Measurements from ENCODE around the gene TMEM45A.

TMEM45A gene

DNA sequence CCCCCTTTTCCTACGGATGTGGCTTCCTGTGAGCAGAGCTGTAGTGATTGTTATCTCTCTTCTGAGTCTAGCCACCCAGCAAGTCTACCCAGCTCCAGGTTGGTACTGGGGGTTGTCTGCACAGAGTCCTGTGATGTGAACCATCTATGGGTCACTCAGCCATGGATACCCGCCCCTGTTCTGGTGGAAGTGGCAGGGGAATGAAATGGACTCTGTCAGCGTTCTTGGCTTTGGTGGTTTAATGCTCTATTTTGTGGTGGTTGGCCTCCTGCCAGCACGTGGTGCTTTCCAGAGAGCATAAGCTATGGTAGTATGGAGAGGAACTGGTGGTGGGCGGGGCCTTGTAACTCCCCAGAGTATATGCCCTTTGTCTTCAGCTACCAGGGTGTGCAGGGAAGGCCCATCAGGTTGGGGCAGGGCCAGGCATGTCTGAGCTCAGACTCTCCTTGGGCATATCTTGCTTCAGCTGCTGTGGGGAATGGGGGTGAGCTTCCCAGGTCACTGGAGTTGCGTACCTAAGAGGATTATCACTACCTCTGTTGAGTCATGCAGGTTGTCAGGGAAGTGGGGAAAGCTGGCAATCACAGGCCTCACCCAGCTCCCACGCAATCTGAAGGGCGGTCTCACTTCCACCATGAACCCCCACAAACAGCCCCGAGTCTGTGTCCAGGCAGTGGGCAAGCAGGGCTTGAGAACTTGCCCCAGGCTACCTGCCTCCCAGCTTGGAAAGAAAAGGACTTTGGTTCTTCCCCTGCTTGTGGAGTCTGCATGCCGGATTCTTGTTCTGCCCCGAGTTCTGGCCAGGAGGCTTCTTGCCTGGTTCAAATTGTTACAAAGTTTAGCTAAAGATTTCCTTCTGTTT is 108.0 kb downstream of the TMEM45A start:
- no peak overlapping the region for H3K4me2 ChIP-seq
- H3K4me1 ChIP-seq (ENCODE audit: low read depth, poor library complexity, severe bottlenecking): no peaks in the 10 kb centered on the region
- TF ChIP-seq, protein P1, sequence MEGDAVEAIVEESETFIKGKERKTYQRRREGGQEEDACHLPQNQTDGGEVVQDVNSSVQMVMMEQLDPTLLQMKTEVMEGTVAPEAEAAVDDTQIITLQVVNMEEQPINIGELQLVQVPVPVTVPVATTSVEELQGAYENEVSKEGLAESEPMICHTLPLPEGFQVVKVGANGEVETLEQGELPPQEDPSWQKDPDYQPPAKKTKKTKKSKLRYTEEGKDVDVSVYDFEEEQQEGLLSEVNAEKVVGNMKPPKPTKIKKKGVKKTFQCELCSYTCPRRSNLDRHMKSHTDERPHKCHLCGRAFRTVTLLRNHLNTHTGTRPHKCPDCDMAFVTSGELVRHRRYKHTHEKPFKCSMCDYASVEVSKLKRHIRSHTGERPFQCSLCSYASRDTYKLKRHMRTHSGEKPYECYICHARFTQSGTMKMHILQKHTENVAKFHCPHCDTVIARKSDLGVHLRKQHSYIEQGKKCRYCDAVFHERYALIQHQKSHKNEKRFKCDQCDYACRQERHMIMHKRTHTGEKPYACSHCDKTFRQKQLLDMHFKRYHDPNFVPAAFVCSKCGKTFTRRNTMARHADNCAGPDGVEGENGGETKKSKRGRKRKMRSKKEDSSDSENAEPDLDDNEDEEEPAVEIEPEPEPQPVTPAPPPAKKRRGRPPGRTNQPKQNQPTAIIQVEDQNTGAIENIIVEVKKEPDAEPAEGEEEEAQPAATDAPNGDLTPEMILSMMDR (conservative IDR thresholded peaks at IDR 0.05; ENCODE audit: low read depth, low read length): no peak
- no peak overlapping the region for H2AFZ ChIP-seq (ENCODE audit: low read depth)
- no peak overlapping the region for H3K9ac ChIP-seq
- H4K20me1 ChIP-seq (ENCODE audit: insufficient read depth): no peaks in the 10 kb centered on the region
- H3K27me3 ChIP-seq (ENCODE audit: insufficient read depth, low read depth): no peaks in the 10 kb centered on the region
- no peak overlapping the region for H3K4me3 ChIP-seq (IDR thresholded peaks at IDR 0.05; ENCODE audit: insufficient read depth, low read depth, low read length)
- H3K27ac ChIP-seq: no peak overlapping the region
- no peaks in the 10 kb centered on the region for H3K36me3 ChIP-seq (ENCODE audit: insufficient read depth)
- no peaks in the 10 kb centered on the region for H3K79me2 ChIP-seq (ENCODE audit: insufficient read depth, low read depth)

GRCh38 chr3:100602506-100603444 is 110.4 kb downstream of the TMEM45A start:
- H2AFZ ChIP-seq (ENCODE audit: low read depth): no peak overlapping the region
- H3K9ac ChIP-seq: no peak overlapping the region
- H3K4me3 ChIP-seq (IDR thresholded peaks at IDR 0.05; ENCODE audit: insufficient read depth, low read depth, low read length): no peak overlapping the region
- H3K4me1 ChIP-seq (ENCODE audit: low read depth, poor library complexity, severe bottlenecking): no peaks in the 10 kb centered on the region
- H3K36me3 ChIP-seq (ENCODE audit: insufficient read depth): no peaks in the 10 kb centered on the region
- H3K27ac ChIP-seq: no peak overlapping the region
- TF ChIP-seq, protein P1 (conservative IDR thresholded peaks at IDR 0.05; ENCODE audit: low read depth, low read length): no peak
- no peaks in the 10 kb centered on the region for H4K20me1 ChIP-seq (ENCODE audit: insufficient read depth)
- H3K27me3 ChIP-seq (ENCODE audit: insufficient read depth, low read depth): no peaks in the 10 kb centered on the region
- H3K79me2 ChIP-seq (ENCODE audit: insufficient read depth, low read depth): no peaks in the 10 kb centered on the region
- H3K4me2 ChIP-seq: no peak overlapping the region

GRCh38 chr3:100603469-100603868 is 111.0 kb downstream of the TMEM45A start:
- Histone ChIP-seq H3K36me3 (ENCODE audit: insufficient read depth) (no peaks in the 10 kb centered on the region), H3K79me2 (ENCODE audit: insufficient read depth, low read depth) (no peaks in the 10 kb centered on the region), H3K27me3 (ENCODE audit: insufficient read depth, low read depth) (no peaks in the 10 kb centered on the region), H3K4me3 (IDR thresholded peaks at IDR 0.05; ENCODE audit: insufficient read depth, low read depth, low read length) (no peak overlapping the region), H3K27ac (no peak overlapping the region), H3K9ac (no peak overlapping the region), H4K20me1 (ENCODE audit: insufficient read depth) (no peaks in the 10 kb centered on the region), H2AFZ (ENCODE audit: low read depth) (no peak overlapping the region), H3K4me1 (ENCODE audit: low read depth, poor library complexity, severe bottlenecking) (no peaks in the 10 kb centered on the region), H3K4me2 (no peak overlapping the region)
- TF ChIP-seq, protein P1 (conservative IDR thresholded peaks at IDR 0.05; ENCODE audit: low read depth, low read length): no peak

- Histone ChIP-seq H3K4me3 (IDR thresholded peaks at IDR 0.05; ENCODE audit: insufficient read depth, low read depth, low read length) (no peak overlapping the region), H3K4me1 (ENCODE audit: low read depth, poor library complexity, severe bottlenecking) (no peaks in the 10 kb centered on the region), H3K4me2 (no peak overlapping the region), H3K27me3 (ENCODE audit: insufficient read depth, low read depth) (no peaks in the 10 kb centered on the region), H3K36me3 (ENCODE audit: insufficient read depth) (no peaks in the 10 kb centered on the region), H3K9ac (no peak overlapping the region), H4K20me1 (ENCODE audit: insufficient read depth) (no peaks in the 10 kb centered on the region), H2AFZ (ENCODE audit: low read depth) (no peak overlapping the region), H3K27ac (no peak overlapping the region), H3K79me2 (ENCODE audit: insufficient read depth, low read depth) (no peaks in the 10 kb centered on the region)
- TF ChIP-seq, protein P1 (conservative IDR thresholded peaks at IDR 0.05; ENCODE audit: low read depth, low read length): no peak
Measured at GRCh38 chr3:100605358-100605757, 112.9 kb downstream of the TMEM45A start.
